NCI-H1436 (cell line): ENCODE results near the gene DUS2.
A peak's percentile ranks its signal among the peaks of the same experiment; 100 is the strongest.
"Not testable (repeated sequence)": the region's sequence is repeated elsewhere in the genome, so short reads cannot be mapped to it uniquely, and the experiment has no call there.

ENCODE experiments used
- DNase-seq: peaks from one replicate; lab custom pipeline; 2025; lab: John Stamatoyannopoulos, UW

DUS2 gene

DNA sequence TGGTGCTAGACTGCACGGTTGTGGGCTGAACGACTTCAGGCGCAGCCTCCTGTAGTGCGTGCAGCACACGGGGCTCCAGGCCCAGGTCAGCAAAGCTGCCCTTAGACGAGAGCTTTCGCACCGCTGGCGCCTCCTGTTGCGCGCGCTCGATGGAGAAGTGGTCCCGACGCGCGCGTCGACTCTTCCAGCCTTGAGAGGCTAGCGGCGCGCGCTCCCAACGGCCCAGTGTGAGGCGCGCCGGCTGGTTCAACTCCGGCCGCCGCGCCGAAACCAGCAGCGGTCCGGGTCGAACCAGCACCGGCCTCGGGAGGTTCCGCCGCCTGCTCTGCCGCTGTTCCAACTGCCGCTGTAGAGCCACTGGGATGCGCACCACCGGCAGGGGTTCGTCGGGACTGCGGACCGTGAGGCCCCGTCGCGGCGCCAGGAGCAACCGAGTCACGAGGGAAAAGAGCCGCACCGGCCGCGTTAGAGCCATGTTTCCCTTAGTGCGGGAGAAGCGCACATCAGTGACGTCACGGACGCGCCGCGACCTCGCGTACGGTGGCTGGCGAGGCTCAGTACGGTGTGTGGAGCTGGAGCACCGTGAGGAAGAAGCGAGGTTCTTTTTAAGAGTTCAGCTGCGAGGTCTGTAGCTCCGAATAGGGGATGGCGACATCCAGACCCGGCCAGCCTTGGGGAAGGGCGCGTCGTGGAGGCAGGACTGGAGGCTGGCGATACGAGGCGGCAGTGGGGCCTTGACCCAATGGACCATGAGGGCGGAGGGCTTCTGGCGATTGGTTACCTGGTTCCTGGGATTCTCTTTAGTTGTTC lies at the start of gene DUS2, which contains the start of gene DDX28:
DUS2 (plus strand) TSS at position 557 of the 810 bp plus-strand sequence. CDS start 14,740 bp downstream, outside the sequence.
DDX28 (minus strand) TSS at position 505 of the 810 bp plus-strand sequence; CDS start at position 475, 30 bp downstream.
- peak; percentile 85 for DNase-seq

DNA sequence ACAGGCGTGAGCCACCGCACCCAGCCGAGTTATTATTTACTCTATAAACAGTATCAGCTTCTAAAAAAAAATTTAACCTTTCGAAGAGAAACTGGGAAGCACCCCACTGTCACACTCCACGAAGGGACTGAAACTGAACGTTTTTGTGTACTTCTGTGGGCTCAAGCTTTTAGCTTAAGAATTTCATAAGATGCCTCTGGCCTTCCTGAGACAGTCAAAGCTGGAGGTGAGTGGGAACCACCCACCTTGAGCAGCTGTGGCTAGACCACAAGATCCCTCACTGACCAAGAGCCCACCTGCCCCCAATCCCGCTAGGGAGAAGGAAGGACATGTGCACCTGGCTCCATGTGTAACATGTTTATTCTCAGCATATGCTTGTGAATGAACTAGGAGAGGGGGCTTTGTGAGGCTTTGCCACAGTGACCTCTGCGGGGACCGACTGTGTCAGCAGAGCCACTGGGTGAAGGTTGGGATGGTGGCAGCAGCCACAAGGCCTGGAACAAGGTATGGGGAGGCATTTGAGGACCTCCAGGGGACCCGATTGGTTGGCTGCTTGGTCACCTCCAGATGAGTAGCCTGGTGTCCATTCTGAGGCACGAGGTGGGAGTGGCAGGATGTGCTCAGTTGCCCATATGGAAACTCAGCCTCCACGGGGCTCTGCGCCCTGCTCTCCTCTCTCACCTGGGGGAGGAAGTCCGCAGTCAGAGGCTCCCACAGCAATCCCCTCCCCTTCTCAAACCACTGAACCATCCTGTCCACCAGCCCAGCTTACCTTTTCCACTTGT lies 47.6 kb upstream of the DUS2 start:
- no peak for DNase-seq

DNA sequence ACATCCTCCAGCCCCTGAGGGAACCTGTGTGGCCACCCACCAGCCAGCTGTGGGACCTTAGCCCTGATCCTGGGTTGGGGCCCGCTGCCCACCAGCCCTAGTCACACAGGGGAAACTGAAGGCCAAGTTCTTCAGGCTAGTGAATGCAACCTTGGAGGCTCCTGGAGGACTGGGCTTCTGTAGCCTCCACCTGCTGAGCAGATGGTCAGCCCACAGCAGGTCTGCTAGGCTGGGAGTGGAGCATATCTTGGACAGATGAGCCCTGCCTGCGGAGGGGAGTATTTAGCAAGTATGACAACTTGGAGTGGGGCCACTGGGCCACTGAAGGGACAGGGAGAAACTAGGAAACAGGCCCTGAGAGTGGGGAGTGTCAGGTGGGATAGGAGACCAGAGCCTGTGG lies 46.9 kb upstream of the DUS2 start:
- DNase-seq: no peak

DNA sequence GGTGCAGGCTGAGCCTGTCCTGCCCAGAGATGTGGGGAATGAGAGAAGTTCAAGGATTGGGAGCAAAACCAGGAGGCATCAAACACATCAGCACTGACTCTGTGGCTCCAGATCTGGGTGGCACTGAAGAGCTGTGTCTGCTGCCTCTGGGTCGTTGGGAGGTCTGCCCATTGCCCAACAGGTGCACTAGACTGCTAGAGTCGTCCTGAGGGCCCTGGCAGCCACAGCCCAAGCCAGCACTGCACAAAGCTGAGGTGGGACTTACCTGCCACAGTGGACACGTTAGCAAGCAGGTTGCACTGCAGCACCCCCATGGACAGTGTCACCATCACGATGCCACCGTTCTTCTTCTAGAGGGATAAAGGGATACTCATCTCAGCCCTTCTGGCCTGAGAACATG lies 46.1 kb upstream of the DUS2 start:
- DNase-seq: no peak

DNA sequence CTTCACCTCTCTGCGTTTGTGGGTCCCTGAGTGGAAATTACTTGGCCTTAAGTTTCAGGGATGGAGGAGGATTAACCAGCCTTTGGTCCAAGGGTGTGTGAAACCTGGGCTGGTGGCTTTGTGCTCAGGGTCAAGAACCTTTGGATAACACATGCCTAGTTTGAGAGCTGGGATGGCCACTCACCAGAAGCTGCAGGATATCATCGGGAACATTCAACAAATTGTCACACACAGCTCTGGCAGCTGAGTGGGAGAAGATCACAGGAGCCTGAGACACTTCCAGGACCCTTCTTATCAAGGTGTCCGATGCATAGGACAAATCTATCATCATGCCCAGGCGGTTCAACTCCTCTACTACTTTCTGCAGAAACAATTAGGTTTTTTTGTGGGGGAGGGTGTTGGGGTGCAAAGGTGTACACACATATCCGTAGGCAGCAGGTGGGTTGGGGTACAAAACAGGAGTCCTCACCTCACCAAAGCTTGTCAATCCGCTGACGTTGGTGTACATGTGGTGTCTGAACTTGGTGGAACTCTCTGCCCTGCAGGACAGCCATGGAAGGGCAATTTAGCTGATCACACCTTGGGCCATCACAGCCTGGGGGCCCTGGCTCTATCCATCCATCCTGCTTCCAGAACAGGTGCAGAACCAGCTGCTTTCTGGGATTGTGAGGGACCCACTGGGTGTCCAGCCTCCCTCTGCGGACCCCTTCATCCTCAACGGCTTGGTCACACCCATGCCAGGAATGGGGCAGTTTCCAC lies 45.4 kb upstream of the DUS2 start:
- no peak for DNase-seq

DNA sequence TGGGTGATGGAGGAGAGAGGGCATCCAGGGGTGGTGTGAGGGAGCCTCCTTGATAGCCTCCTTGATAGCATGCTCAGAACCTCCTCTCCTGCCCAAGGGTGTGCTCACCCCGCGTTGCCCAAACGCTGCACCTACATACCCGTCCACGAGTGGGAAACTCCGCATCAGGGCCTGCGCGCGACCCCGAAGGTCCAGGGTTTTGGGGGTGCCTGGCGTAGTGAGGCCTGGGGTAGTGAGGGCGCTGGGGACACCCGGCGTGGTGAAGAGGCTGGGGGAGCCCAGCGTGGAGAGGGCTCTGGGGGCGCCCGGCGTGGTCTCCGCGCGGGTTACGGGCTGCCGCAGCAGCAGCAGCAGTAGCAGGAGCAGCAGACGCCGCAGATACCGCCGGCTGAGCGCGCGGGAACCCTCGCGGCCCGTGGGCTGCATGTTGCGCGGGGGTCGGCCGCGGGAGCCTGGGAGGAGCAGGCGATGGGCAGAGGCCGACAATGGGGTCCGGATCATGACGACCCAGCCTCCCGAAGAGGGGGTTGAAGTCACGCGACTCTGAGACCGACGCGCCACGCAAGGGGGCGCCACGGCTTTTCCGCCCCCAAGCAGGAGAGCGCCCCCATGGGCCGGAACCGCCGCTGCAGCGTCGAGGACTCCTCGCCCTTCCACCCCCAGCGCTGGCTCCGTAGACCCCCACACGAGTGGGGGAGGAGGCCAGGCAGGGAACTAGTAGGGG lies 43.0 kb upstream of the DUS2 start, which contains the start of gene DPEP3:
DPEP3 (minus strand) TSS at position 545 of the 724 bp plus-strand sequence; CDS start at position 426, 119 bp downstream.
- DNase-seq: no peak

DNA sequence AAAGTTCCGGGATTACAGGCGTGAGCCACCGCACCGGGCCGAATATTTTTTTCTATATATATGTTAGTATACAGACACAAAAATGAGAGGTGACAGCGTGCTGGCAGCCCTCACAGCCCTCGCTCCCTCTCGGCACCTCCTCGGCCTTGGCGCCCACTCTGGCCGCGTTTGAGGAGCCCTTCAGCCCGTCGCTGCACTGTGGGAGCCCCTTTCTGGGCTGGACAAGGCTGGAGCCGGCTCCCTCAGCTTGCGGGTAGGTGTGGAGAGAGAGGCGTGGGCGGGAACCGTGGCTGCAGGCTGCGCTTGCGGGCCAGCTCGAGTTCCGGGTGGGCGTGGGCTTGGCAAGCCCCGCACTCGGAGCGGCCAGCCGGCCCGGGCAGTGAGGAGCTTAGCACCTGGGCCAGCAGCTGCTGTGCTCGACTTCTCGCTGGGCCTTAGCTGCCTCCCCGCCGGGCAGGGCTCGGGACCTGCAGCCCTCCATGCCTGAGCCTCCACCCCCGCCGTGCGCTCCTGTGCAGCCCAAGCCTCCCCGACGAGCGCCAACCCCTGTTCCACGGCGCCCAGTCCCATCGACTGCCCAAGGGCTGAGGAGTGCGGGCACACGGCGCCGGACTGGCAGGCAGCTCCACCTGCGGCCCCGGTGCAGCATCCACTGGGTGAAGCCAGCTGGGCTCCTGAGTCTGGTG lies 40.9 kb upstream of the DUS2 start:
- no peak for DNase-seq

DNA sequence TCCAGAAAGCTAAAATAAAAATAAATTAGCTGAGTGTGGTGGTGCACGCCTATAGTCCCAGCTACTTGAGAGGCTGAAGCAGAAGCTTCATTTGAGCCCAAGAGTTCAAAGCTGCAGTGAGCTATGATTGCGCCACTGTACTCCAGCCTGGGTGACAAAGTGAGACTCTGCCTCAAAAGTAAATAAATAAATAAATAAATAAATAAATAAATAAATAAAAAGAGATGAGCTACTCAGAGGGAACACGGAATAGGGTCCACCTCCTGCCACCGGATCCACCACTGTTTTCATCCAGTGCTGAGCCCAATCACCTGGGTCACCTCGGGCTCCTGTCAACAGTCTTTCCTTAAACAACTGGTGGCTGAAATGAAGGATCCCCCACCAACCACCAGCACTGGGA lies 36.1 kb upstream of the DUS2 start:
- no peak for DNase-seq

DNA sequence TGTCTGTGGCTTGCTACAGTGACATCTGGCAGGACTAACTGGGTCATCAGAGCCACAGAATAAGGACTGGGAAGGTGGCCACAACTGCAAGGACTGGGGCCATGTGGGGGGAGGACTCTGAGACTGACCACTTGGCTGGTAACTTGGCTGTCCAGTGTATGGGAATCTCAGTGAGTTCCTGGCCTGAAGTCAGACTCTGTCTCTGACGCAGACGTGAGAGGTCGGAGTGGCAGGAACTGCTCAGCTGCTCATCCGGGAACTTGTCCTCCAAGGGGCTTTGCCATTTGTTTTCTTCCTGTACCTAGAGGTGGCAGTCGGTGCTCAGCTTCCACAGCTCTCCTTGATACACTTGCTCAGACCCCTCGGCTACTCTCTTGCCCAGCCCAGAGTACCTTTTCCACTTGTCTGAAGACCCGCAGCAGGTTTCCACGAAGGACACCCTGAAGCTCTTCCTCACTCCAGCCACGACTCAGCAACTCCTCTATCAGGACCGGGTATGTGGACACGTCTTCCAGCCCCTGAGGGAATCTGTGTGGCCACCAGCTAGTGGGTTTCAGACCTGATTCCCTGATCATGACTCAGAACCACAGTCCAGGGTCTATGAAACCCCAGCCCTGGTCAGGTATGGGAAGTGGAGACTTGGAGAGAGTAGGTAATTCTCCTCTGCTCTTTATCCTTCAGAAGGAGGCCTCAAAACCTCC lies 35.5 kb upstream of the DUS2 start:
- no peak for DNase-seq

DNA sequence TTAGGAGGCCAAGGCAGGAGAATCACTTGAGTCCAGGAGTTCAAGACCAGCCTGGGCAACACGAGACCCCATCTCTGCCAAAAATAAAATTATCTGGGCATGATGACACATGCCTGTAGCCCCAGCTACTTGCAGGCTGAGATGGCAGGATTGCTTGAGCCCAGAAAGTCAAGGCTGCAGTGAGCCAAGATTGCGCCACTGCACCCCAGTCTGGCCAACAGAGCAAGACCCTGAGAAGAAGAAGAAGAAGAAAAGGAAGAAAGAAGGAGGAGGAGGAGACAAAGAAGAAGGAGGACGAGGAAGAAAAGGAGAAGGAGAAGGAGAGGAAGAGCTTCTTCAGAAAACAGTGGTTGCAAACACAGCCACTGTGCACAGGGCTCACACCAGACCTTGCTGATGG lies 34.4 kb upstream of the DUS2 start:
- no peak for DNase-seq

DNA sequence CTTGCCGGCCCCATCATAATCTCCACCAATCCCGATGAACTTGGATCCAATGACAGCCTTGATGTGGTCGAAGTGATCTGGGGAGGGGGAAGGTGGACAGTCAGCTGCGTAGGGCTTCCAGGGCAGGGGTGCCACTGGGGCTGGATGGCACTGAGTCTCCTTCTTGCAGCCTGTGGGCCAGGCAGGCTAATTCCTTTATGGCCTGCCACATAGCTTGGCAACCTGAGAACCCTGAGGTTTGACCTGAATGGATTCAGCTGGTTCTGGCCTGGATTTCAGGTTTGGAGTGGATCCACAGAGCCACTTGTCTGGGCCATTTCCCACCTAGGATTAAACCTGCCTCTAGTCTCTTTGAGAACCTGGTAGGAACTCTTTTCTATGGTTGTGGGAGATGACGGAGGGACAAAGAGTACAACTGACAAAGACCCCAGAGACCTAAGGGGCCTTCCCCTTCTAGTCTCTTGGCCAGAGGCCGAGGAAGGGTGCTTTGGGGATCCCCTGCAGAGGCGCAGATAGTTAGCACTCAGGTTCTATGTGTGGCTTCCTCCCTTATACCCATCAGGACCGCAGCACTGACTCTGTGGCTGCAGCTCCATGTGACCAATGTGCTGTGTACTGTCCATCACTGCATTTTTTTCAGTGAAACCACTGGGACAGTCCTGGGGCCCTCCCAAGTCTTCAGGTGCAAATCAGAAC lies 33.6 kb upstream of the DUS2 start:
- no peak for DNase-seq

DNA sequence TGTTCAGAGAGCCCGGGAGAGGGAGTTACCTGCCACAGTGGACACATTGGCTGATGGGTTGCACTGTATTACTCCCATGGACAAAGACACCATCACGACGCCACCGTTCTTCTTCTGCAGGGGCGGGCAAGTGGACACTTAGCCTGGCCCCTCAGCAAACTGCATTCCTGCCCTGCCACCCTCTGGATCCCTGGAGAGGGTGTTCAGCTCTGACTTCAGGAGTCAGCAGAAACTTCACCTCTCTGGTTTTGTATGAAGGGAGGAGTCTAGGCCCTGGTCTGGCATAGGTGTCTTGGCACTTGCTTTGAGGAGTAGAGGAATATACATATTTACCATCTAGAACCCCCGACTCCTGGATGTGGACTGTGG lies 33.1 kb upstream of the DUS2 start:
- no peak for DNase-seq

DNA sequence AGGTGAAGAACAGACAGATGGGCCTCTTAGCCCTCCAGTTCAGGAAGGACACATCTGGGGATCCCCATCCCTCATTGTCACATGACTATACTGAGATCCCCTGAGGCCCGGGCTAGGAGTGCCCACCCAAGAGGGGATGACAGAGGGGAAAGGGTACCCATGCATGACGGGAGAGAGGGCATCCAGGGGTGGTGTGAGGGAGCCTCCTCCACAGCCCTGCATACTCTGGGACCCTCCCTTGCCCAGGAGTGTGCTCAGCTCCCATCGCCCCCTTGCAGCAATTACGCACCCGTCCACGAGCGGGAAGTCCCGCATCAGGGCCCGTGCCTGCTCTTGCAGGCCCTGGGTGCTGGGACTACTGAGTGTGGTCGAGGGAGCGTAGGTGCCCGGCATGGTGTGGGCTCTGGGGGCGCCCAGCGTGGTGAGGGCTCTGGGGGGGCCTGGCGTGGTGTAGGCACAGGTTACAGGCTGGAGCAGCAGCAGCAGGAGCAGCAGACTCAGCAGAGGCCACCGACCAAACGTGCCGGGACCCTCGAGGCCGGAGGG lies 30.4 kb upstream of the DUS2 start:
- no peak for DNase-seq

DNA sequence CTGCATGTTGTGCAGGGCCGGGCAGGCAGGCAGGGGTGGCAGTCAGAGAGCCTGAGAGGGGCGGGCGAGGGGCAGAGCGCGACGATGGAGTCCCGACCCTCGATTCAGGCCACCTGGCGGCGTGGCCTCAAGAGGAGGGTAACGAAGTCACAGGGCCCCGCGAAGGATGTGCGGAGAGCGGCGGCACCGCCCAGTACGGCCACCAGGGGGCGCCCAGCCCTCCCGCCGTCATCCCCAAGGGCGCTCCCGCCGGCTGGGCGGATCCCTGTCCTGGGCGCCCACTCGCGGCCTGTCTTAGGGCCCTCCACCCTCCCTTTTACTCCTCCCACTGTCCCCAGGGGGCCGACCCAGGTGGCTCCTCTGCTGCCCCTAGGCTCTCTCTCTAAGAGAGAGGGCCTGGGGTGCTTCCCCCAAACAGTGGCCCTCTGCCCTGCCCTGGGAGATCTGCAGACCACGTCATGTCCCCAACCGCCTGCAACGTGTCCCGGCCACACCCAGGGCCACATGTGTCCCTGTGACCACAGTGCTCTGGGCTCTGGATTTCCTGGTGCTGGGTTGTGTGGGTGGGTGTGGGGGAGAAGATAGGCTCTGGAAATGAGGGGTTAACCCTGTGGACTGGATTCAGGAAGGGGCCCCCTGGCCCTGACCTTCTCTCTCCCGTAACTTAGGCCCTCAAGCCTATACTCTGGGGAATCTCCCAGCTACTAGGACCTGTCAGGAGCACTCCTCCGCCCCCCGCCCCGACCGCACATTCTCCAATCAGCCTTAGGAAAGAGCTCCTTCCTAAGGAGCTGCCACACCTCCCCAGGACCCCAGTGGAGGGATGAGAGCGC lies 29.7 kb upstream of the DUS2 start:
- peak; percentile 73 for DNase-seq

DNA sequence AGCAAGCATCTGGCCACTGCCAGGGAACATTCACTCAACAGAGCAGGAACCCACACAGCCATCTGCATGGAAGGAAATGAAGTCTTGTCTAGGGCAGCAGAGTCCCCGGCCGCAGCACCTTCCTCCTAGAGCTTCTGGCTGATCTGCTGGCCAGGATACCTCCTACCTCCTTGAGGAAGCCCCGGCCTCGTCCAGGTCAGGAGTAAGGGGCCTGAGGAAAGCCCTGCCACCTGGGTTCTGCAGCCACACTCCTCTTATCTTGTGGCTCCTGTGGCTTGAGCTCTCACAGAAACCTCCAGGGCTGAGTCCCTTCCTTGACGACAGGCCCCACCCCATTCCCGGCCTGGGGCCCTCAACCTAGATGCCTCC lies 29.1 kb upstream of the DUS2 start:
- not testable (repeated sequence) for DNase-seq

DNA sequence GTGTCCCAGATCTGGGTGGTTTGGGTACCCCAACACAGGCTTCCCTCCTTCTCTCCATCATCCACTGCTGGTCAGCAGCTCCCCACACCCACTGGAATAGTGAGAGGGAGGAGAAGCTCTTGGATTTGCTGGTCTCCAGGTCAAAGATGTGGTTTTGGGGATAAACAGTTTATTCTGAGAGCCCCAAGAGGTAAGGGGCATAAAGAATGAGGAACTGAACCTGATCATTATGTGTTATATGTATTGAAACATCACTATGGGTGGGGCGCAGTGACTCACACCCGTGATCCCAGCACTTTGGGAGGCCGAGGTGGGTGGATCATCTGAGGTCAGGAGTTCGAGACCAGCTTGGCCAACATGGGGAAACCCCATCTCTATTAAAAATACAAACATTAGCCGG lies 27.7 kb upstream of the DUS2 start:
- DNase-seq: no peak

DNA sequence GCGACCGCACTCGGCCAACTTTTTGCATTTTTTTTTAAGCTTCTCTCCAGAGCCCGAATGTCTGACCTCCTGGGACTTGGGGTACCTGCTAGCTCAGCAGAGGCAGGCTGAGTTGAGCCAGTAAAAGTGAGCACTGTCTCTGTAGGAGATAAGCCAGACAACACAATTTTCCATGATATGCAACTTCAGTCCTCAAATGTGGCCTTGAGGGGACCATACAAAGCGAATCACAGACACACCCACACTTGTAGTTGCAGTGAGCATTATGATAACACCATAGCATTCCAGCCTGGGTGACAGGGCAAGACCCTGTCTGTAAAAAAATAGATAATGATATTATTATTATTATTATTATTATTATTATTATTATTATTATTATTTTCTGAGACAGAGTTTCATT lies 26.4 kb upstream of the DUS2 start:
- DNase-seq: no peak

DNA sequence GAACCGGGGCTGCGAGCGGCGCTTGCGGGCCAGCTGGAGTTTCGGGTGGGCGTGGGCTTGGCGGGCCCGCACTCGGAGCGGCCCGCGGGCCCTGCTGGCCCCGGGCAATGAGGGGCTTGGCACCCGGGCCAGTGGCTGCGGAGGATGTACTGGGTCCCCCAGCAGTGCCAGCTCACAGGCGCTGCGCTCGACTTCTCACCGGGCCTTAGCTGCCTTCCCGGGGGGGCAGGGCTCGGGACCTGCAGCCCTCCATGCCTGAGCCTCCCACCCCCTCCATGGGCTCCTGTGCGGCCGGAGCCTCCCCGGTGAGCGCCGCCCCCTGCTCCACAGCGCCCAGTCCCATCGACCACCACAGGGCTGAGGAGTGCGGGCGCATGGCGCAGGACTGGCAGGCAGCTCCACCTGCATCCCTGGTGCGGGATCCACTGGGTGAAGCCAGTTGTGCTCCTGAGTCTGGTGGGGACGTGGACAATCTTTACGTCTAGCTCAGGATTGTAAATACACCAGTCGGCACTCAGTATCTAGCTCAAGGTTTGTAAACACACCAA lies 24.8 kb upstream of the DUS2 start:
- DNase-seq: not testable (repeated sequence)
